ENCODE data around the gene BLOC1S3.

The BLOC1S3 gene

GRCh38 chr19:45182758-45183157, 4.2 kb downstream of the BLOC1S3 start:
- DNase-seq (ENCODE audit: low read depth), result no peak

GRCh38 chr19:45184115-45184514, 5.5 kb downstream of the BLOC1S3 start:
- no peak for DNase-seq (ENCODE audit: low read depth)

GRCh38 chr19:45186509-45187334, 8.1 kb downstream of the BLOC1S3 start:
- no peak for DNase-seq (ENCODE audit: low read depth)

- no peak for DNase-seq (ENCODE audit: low read depth)
Observed at GRCh38 chr19:45187421-45188100, 9.0 kb downstream of the BLOC1S3 start.

GRCh38 chr19:45189971-45190370, 11.4 kb downstream of the BLOC1S3 start:
- no peak for DNase-seq (ENCODE audit: low read depth)

- no peak for DNase-seq (ENCODE audit: low read depth)
Observed at GRCh38 chr19:45191375-45191774, 12.8 kb downstream of the BLOC1S3 start.

GRCh38 chr19:45195764-45196163, 17.2 kb downstream of the BLOC1S3 start:
- no peak for DNase-seq (ENCODE audit: low read depth)

- no peak for DNase-seq (ENCODE audit: low read depth)
Observed at GRCh38 chr19:45200568-45200967, 22.0 kb downstream of the BLOC1S3 start.

GRCh38 chr19:45202637-45203036, 24.1 kb downstream of the BLOC1S3 start:
- DNase-seq (ENCODE audit: low read depth), result no peak

GRCh38 chr19:45205810-45206209, 27.2 kb downstream of the BLOC1S3 start:
- DNase-seq (ENCODE audit: low read depth), result no peak

GRCh38 chr19:45206328-45206727, 27.7 kb downstream of the BLOC1S3 start:
- DNase-seq (ENCODE audit: low read depth), result no peak

- DNase-seq (ENCODE audit: low read depth), result no peak
Observed at GRCh38 chr19:45211751-45212381, 33.3 kb downstream of the BLOC1S3 start.

- DNase-seq (ENCODE audit: low read depth), result no peak
Observed at GRCh38 chr19:45213031-45213430, 34.4 kb downstream of the BLOC1S3 start.

- DNase-seq (ENCODE audit: low read depth), result no peak
Observed at GRCh38 chr19:45215391-45216191, 37.0 kb downstream of the BLOC1S3 start.

- DNase-seq (ENCODE audit: low read depth), result no peak
Observed at GRCh38 chr19:45216667-45217066, 38.1 kb downstream of the BLOC1S3 start.

GRCh38 chr19:45217193-45217956, 38.8 kb downstream of the BLOC1S3 start:
- DNase-seq (ENCODE audit: low read depth), result no peak

- no peak for DNase-seq (ENCODE audit: low read depth)
Observed at GRCh38 chr19:45217957-45218334, 39.4 kb downstream of the BLOC1S3 start.

- no peak for DNase-seq (ENCODE audit: low read depth)
Observed at GRCh38 chr19:45218426-45218825, 39.8 kb downstream of the BLOC1S3 start.

- DNase-seq (ENCODE audit: low read depth), result no peak
Observed at GRCh38 chr19:45218911-45219743, 40.5 kb downstream of the BLOC1S3 start.

GRCh38 chr19:45222724-45223123, 44.1 kb downstream of the BLOC1S3 start:
- no peak for DNase-seq (ENCODE audit: low read depth)
